ENCODE results near the gene TXNDC12. TPM values are rescaled to one million over a fixed set of nuclear protein-coding genes. Genes with fewer than 3 reads are reported as not detected.
A peak's percentile ranks its signal among the peaks of the same experiment; 100 is the strongest.
"Not testable (repeated sequence)": the region's sequence is repeated elsewhere in the genome, so short reads cannot be mapped to it uniquely, and the experiment has no call there.

Gene TXNDC12
- total RNA-seq, 1 donor from 2014 or later: 62.1 TPM

GRCh38 chr1:52007215-52008002, 47.6 kb downstream of the TXNDC12 start:
- DNase-seq (ENCODE audit: low read depth): no peak
- H3K4me3 ChIP-seq (ENCODE audit: low read depth, low read length): no peak overlapping the region
- H3K36me3 ChIP-seq (ENCODE audit: control insufficient read depth, insufficient read depth, low read length): no peaks in the 10 kb centered on the region
- TF ChIP-seq CTCF (IDR thresholded peaks at IDR 0.05; ENCODE audit: insufficient read depth, low read length, poor library complexity, severe bottlenecking): no peak
- no peaks in the 10 kb centered on the region for H3K27me3 ChIP-seq (ENCODE audit: control insufficient read depth, insufficient read depth, low read length)

GRCh38 chr1:52006081-52006553, 48.9 kb downstream of the TXNDC12 start:
- not testable (repeated sequence) for H3K4me3 ChIP-seq (ENCODE audit: low read depth, low read length); H3K36me3 ChIP-seq (ENCODE audit: control insufficient read depth, insufficient read depth, low read length); H3K27me3 ChIP-seq (ENCODE audit: control insufficient read depth, insufficient read depth, low read length)
- peak; percentile 23 for DNase-seq (ENCODE audit: low read depth)

- not testable (repeated sequence) for H3K4me3 ChIP-seq (ENCODE audit: low read depth, low read length); H3K36me3 ChIP-seq (ENCODE audit: control insufficient read depth, insufficient read depth, low read length); H3K27me3 ChIP-seq (ENCODE audit: control insufficient read depth, insufficient read depth, low read length)
- DNase-seq (ENCODE audit: low read depth): peak; percentile 61
Measured at GRCh38 chr1:52005548-52005947, 49.4 kb downstream of the TXNDC12 start.

- no peak overlapping the region for H3K4me3 ChIP-seq (ENCODE audit: low read depth, low read length)
- TF ChIP-seq CTCF (IDR thresholded peaks at IDR 0.05; ENCODE audit: insufficient read depth, low read length, poor library complexity, severe bottlenecking): no peak
- no peaks in the 10 kb centered on the region for H3K27me3 ChIP-seq (ENCODE audit: control insufficient read depth, insufficient read depth, low read length)
- no peaks in the 10 kb centered on the region for H3K36me3 ChIP-seq (ENCODE audit: control insufficient read depth, insufficient read depth, low read length)
- DNase-seq (ENCODE audit: low read depth): no peak
Measured at GRCh38 chr1:52003877-52004276, 51.1 kb downstream of the TXNDC12 start.

- Histone ChIP-seq H3K27me3 (ENCODE audit: control insufficient read depth, insufficient read depth, low read length) (no peaks in the 10 kb centered on the region), H3K4me3 (ENCODE audit: low read depth, low read length) (no peak overlapping the region), H3K36me3 (ENCODE audit: control insufficient read depth, insufficient read depth, low read length) (no peaks in the 10 kb centered on the region)
- peak; percentile 74 for TF ChIP-seq CTCF (IDR thresholded peaks at IDR 0.05; ENCODE audit: insufficient read depth, low read length, poor library complexity, severe bottlenecking)
- DNase-seq (ENCODE audit: low read depth): peak; percentile 79
Measured at GRCh38 chr1:52002038-52002917, 52.7 kb downstream of the TXNDC12 start.

- Histone ChIP-seq H3K27me3 (ENCODE audit: control insufficient read depth, insufficient read depth, low read length) (no peaks in the 10 kb centered on the region), H3K36me3 (ENCODE audit: control insufficient read depth, insufficient read depth, low read length) (no peaks in the 10 kb centered on the region), H3K4me3 (ENCODE audit: low read depth, low read length) (no peak overlapping the region)
- DNase-seq (ENCODE audit: low read depth): no peak
- no peak for TF ChIP-seq CTCF (IDR thresholded peaks at IDR 0.05; ENCODE audit: insufficient read depth, low read length, poor library complexity, severe bottlenecking)
Measured at GRCh38 chr1:51998701-51999100, 56.3 kb downstream of the TXNDC12 start.

Measured in kidney epithelial cell (primary cell).